ENCODE data around the gene FKBP1A.

The FKBP1A gene

DNA sequence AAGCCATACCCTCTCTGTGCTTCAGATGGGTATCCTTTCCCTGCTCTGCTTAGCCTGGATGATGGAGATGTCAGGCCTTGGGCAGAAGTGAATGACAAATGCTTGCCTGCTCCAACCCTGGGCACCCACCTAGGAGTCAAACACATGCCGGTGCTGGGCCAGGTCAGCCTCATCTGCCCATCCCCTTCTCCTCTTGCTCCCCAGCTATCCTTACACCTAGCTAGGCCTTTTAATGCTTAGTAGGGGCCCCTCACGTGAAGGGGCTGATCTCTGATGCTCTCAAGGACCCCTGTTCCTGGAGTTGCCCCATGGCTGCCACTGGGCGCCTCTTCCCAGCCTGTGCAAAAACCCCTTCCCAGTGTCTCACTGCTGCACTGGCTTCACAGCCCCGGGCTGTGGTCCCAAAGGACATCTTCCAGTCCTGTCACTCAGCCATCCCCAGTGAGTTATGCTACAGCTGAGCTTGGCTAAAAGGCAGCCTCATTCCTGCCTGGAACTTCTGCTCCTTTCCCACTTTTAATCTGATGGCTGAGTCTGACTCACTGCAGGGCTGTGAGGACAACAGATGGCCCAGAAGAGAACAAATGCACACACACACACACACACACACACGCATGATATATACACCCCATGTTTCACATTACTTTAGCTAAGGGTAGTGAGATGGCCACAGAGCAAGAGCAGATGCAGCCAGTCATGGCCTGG, 51.1 kb downstream of the FKBP1A start:
- Histone ChIP-seq H3K27me3 (ENCODE audit: insufficient read depth, poor library complexity, severe bottlenecking) (no peaks in the 10 kb centered on the region), H3K27ac (replicated peaks) (no peak overlapping the region), H3K4me3 (replicated peaks; ENCODE audit: insufficient read depth, low read length) (no peak overlapping the region)
- TF ChIP-seq, protein P1, sequence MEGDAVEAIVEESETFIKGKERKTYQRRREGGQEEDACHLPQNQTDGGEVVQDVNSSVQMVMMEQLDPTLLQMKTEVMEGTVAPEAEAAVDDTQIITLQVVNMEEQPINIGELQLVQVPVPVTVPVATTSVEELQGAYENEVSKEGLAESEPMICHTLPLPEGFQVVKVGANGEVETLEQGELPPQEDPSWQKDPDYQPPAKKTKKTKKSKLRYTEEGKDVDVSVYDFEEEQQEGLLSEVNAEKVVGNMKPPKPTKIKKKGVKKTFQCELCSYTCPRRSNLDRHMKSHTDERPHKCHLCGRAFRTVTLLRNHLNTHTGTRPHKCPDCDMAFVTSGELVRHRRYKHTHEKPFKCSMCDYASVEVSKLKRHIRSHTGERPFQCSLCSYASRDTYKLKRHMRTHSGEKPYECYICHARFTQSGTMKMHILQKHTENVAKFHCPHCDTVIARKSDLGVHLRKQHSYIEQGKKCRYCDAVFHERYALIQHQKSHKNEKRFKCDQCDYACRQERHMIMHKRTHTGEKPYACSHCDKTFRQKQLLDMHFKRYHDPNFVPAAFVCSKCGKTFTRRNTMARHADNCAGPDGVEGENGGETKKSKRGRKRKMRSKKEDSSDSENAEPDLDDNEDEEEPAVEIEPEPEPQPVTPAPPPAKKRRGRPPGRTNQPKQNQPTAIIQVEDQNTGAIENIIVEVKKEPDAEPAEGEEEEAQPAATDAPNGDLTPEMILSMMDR (IDR thresholded peaks at IDR 0.05; ENCODE audit: insufficient read depth, low read length) = no peak
- TF ChIP-seq, protein P2, sequence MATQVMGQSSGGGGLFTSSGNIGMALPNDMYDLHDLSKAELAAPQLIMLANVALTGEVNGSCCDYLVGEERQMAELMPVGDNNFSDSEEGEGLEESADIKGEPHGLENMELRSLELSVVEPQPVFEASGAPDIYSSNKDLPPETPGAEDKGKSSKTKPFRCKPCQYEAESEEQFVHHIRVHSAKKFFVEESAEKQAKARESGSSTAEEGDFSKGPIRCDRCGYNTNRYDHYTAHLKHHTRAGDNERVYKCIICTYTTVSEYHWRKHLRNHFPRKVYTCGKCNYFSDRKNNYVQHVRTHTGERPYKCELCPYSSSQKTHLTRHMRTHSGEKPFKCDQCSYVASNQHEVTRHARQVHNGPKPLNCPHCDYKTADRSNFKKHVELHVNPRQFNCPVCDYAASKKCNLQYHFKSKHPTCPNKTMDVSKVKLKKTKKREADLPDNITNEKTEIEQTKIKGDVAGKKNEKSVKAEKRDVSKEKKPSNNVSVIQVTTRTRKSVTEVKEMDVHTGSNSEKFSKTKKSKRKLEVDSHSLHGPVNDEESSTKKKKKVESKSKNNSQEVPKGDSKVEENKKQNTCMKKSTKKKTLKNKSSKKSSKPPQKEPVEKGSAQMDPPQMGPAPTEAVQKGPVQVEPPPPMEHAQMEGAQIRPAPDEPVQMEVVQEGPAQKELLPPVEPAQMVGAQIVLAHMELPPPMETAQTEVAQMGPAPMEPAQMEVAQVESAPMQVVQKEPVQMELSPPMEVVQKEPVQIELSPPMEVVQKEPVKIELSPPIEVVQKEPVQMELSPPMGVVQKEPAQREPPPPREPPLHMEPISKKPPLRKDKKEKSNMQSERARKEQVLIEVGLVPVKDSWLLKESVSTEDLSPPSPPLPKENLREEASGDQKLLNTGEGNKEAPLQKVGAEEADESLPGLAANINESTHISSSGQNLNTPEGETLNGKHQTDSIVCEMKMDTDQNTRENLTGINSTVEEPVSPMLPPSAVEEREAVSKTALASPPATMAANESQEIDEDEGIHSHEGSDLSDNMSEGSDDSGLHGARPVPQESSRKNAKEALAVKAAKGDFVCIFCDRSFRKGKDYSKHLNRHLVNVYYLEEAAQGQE (IDR thresholded peaks at IDR 0.05; ENCODE audit: insufficient replicate concordance, low read depth) = no peak
- TF ChIP-seq GABPA (IDR thresholded peaks at IDR 0.05; ENCODE audit: low read depth) (no peak), SPI1 (IDR thresholded peaks at IDR 0.05; ENCODE audit: borderline replicate concordance, low read depth) (no peak), POLR2AphosphoS5 (IDR thresholded peaks at IDR 0.05; ENCODE audit: low read depth) (no peak)
- DNase-seq (ENCODE audit: low read depth in 1 of 2, low spot score in 1 of 2) = no peak

DNA sequence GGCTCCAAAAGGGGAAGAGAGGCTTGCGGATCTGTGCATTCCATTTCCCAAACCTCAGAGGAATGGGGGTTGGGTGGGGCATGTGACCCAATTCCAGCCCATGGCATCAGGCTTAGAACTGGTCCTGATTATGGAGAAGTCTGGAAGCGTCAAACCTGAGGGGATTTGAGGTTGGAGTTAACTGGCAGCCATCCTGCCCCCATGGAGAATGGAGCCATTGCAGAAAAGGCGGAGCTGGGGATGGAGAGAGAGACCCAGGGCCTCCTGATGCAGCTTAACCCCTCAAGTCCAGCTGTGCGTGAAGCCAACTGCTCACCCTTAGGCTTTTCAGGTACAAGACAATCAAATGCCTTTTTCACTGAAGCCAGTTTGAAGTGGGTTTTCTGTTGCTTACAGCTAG, 54.1 kb downstream of the FKBP1A start:
- Histone ChIP-seq H3K27ac (replicated peaks) (no peak overlapping the region), H3K4me3 (replicated peaks; ENCODE audit: insufficient read depth, low read length) (no peak overlapping the region), H3K27me3 (ENCODE audit: insufficient read depth, poor library complexity, severe bottlenecking) (no peaks in the 10 kb centered on the region)
- no peak for DNase-seq (ENCODE audit: low read depth in 1 of 2, low spot score in 1 of 2)
- TF ChIP-seq GABPA (IDR thresholded peaks at IDR 0.05; ENCODE audit: low read depth) (no peak), SPI1 (IDR thresholded peaks at IDR 0.05; ENCODE audit: borderline replicate concordance, low read depth) (no peak)
- TF ChIP-seq, protein P1 (IDR thresholded peaks at IDR 0.05; ENCODE audit: insufficient read depth, low read length) = no peak
- TF ChIP-seq, protein P2 (IDR thresholded peaks at IDR 0.05; ENCODE audit: insufficient replicate concordance, low read depth) = no peak

DNA sequence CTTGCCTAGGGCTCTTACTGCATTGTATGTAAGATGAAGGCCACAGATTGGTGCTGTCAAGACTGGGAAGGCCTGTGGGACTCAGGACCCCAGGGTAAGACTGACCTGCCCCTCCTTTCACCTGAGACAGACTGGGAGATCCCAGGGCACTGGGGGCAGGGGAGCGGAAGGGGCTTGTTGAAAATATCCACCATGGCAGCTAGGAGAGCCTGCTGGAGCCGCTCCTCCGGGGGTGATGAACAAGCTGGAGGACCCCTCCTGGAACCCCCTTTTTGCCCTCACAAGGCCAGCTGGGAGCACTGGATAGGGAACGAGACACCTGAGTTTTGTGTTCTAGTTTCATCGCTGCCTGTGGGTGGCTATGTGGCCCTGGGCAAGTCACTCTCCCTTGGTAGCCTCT, 54.8 kb downstream of the FKBP1A start:
- DNase-seq (ENCODE audit: low read depth in 1 of 2, low spot score in 1 of 2) = no peak
- TF ChIP-seq SPI1 (IDR thresholded peaks at IDR 0.05; ENCODE audit: borderline replicate concordance, low read depth) (no peak), POLR2AphosphoS5 (IDR thresholded peaks at IDR 0.05; ENCODE audit: low read depth) (no peak)
- TF ChIP-seq, protein P1 (IDR thresholded peaks at IDR 0.05; ENCODE audit: insufficient read depth, low read length) = no peak
- TF ChIP-seq, protein P2 (IDR thresholded peaks at IDR 0.05; ENCODE audit: insufficient replicate concordance, low read depth) = no peak

More for the DNA sequence above, 54.8 kb downstream of the FKBP1A start:
- no peak overlapping the region for H3K27ac ChIP-seq (replicated peaks)
- no peaks in the 10 kb centered on the region for H3K27me3 ChIP-seq (ENCODE audit: insufficient read depth, poor library complexity, severe bottlenecking)
- H3K4me3 ChIP-seq (replicated peaks; ENCODE audit: insufficient read depth, low read length) = no peak overlapping the region
